Thyroid gland (tissue), 4 donors: Measurements from ENCODE around the gene ZAP70.

ENCODE experiments used
- POLR2A ChIP-seq, 2 donors: fragments of 450-650 bp; IDR thresholded peaks; one replicate each; pipeline ENCODE4 v1.6.1; 2017; ENCODE audit warnings: antibody characterized with exemption in 2 of 2, mild to moderate bottlenecking in 2 of 2, moderate library complexity in 1 of 2
- TF ChIP-seq, protein P1 (sequence below), 6 experiments: fragments of 200-600 bp in 3 of 6; fragments of 450-650 bp in 3 of 6; sonication (generic) in 3 of 6; IDR thresholded peaks; one replicate each; pipeline ENCODE4 v1.5.1; 2016 to 2019; ENCODE audit warnings: antibody characterized with exemption in 6 of 6, mild to moderate bottlenecking in 2 of 6, inconsistent platforms in 1 of 6, moderate library complexity in 1 of 6

DNA sequence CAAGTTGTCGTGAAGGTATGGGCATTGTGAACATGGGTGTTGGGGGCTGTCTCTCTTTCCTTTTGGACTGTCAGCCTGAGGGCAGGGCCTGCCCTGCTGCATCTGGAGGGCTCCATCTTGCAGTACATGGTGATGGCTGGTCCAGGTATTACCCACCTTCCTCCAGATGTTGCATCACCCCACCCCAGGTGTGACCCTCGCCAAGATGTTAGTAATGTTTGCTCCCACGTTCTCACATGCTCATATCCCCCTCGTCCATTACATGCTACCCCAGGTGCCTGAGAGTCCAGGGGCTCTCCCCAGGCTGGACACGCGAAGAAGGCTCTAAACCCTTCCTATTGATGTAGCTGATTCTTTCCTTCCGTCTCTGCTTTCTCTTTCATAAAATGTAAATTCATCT is 13.9 kb downstream of the ZAP70 start:
- TF ChIP-seq POLR2A (IDR thresholded peaks at IDR 0.05) = no peak
- TF ChIP-seq, protein P1, sequence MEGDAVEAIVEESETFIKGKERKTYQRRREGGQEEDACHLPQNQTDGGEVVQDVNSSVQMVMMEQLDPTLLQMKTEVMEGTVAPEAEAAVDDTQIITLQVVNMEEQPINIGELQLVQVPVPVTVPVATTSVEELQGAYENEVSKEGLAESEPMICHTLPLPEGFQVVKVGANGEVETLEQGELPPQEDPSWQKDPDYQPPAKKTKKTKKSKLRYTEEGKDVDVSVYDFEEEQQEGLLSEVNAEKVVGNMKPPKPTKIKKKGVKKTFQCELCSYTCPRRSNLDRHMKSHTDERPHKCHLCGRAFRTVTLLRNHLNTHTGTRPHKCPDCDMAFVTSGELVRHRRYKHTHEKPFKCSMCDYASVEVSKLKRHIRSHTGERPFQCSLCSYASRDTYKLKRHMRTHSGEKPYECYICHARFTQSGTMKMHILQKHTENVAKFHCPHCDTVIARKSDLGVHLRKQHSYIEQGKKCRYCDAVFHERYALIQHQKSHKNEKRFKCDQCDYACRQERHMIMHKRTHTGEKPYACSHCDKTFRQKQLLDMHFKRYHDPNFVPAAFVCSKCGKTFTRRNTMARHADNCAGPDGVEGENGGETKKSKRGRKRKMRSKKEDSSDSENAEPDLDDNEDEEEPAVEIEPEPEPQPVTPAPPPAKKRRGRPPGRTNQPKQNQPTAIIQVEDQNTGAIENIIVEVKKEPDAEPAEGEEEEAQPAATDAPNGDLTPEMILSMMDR (IDR thresholded peaks at IDR 0.05) = no peak
